Activated gamma-delta T cell (primary cell): ENCODE results near the gene NXPH4.

Experiments used
- DNase-seq: peaks from one replicate; lab custom pipeline; 2025; lab: John Stamatoyannopoulos, UW

Gene NXPH4

DNA sequence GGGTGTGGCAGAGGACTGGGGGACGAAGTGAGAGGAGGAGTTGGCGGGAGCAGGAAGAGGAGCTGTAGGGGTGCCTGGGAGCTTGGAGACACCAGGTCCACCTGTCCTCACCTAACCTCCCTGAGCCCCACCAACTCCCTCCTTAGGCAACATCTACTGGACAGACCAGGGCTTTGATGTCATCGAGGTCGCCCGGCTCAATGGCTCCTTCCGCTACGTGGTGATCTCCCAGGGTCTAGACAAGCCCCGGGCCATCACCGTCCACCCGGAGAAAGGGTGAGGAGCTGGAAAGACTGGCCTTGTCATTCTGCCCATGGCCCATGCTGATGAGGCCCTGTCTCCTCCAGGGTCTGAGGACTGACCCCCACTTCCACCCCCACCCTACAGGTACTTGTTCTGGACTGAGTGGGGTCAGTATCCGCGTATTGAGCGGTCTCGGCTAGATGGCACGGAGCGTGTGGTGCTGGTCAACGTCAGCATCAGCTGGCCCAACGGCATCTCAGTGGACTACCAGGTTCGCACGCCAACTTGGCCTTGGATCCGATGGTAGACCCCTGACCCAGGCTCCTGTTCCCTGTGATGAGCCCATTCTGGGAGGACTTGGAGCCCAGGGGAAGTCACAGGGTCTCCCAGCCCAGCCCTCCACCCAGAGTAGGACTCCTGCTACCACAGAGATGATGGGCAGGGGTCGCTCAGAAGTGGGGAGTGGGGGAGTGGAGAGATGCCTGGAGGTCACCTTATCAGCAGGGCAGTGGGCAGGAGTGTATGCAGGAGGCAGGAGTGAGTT, 32.5 kb upstream of the NXPH4 start:
- DNase-seq: no peak

DNA sequence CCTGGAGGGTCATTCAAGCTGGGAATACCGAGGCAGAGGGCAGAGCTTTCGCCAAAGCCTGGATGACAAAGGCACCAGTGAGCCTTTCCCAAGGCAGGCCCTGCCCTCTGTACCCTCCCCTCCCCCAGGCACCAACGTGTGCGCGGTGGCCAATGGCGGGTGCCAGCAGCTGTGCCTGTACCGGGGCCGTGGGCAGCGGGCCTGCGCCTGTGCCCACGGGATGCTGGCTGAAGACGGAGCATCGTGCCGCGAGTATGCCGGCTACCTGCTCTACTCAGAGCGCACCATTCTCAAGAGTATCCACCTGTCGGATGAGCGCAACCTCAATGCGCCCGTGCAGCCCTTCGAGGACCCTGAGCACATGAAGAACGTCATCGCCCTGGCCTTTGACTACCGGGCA, 31.2 kb upstream of the NXPH4 start:
- DNase-seq: no peak

DNA sequence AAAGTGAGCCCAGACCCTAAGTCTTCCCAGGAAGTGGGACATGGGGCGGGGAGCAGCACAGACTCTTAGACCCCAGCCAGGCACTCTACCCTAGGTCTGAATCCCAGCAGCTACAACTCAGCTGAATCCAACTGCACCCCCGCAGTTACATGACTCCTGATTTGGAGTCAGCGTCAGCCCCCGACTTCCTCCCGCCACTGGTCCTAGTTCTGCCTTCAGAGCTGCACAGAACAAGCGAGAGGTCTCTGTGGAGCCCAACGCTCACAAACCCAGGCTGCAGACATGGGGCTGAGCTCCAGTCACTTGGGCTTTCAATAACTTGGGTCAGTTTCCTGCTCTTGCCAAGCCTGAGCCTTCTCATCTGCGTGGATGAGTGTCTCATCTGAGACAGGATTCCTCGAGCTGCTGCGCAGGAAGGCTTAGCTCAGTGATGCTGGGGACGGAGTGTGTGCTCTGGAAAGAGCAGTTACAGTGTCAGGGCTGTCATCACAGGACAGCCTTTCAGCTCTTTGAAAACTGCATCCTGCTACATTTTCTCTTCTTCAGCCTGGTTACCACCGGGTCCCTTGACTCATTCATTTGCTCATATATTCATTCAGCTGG, 30.6 kb upstream of the NXPH4 start:
- no peak for DNase-seq

DNA sequence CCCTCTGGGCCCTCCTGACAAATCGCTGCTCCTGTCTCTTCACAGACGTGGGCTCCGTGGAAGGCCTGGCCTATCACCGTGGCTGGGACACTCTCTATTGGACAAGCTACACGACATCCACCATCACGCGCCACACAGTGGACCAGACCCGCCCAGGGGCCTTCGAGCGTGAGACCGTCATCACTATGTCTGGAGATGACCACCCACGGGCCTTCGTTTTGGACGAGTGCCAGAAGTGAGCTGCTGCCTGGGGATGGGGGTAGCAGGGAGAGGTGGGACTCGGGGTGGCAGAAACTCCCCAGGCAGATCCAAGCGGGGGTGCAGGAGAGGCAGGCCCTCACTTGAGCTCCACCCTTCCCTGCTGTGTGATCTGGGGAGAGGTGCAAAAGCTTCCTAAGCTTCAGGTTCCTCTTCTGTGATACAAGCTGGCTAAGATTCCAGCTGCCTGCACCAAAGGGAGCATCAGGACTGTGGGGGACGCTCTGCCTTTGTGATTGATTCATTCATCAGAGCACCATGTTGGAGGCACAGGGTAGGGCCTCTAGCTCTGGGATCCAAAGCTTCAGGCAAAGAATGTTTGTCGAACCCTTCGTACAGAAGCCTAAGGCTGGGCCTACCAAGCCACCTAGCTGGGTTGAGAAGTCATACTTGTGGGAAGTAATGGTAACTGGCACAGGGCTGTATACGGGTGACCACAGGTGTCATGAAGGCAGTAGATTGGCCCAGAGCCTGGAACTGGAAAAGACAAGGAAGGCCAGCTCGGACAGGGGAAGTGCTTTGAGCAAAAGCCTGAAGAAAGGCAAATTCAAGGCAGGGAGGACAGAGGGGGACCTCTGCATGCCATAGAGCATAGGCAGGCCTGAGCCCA, 29.1 kb upstream of the NXPH4 start:
- no peak for DNase-seq

DNA sequence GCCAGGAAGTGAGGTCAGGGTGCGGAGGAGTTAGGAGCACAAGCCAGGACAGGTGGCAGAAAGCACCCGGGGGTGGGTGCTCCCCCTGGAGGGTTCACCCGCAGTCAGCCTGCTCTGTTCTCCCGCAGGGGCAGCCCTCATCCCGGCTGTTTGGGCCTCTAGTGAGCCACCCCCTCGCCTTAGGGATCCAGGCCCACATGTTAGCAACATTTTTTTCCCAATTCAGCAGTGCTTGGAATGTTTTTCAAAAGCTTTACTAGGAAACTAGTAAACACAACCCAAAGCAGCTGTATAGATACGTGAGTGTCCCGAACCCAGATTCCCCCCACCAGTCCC, 28.5 kb upstream of the NXPH4 start:
- no peak for DNase-seq

DNA sequence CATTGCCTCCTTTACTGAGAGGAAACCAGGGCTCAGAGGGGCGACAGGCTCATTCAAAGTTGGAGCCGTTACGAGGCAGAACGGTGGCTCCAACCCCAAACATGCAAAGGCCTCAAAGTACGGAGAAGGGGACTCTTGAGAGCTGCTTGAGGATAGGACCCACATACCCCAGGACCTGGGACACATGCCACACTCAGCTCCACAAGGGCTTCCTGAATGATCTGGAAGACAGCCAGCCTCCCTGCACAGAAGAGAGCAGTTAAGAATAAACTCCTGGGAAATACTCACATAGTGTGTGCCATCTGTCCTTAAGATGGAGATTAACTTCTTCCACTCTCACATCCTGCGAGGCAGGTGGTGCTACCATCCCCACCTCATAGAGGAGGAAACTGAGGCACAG, 26.6 kb upstream of the NXPH4 start:
- DNase-seq: no peak

DNA sequence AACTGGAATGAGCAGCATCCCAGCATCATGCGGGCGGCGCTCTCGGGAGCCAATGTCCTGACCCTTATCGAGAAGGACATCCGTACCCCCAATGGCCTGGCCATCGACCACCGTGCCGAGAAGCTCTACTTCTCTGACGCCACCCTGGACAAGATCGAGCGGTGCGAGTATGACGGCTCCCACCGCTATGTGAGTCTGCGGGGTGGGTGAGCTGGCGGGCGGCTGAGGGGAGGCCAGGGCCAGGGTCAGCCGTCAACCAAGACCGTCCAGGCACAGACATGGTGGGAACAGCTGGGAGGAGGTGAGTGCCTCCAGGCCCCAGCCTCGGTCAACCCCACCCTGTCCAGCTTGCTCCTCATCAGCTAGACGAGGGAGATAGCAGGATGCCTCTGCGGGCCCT, 25.8 kb upstream of the NXPH4 start:
- no peak for DNase-seq

DNA sequence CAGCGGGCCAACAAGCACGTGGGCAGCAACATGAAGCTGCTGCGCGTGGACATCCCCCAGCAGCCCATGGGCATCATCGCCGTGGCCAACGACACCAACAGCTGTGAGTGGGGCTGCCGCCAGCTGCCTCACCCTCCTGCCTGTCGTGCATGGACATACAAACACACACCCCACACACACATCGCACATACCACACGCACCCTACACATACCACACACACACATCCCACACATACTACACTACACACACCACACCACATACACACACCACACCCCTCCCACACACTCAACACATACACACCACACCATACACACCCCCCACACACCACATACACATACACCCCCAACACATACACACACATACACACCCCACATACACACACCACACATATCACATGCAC, 25.2 kb upstream of the NXPH4 start:
- DNase-seq: no peak

DNA sequence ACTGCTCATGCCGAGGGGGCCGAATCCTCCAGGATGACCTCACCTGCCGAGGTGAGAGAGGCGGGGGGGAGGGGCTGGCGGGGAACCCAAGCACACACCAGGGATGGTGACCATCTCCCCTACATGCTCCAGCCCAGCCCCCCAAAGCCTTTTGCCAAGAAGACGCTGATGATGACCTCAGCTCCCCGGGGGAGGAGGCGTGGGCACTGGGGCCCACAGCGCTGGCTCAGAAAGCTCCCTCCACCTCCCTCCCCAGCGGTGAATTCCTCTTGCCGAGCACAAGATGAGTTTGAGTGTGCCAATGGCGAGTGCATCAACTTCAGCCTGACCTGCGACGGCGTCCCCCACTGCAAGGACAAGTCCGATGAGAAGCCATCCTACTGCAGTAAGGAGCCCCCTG, 23.7 kb upstream of the NXPH4 start:
- DNase-seq: no peak

DNA sequence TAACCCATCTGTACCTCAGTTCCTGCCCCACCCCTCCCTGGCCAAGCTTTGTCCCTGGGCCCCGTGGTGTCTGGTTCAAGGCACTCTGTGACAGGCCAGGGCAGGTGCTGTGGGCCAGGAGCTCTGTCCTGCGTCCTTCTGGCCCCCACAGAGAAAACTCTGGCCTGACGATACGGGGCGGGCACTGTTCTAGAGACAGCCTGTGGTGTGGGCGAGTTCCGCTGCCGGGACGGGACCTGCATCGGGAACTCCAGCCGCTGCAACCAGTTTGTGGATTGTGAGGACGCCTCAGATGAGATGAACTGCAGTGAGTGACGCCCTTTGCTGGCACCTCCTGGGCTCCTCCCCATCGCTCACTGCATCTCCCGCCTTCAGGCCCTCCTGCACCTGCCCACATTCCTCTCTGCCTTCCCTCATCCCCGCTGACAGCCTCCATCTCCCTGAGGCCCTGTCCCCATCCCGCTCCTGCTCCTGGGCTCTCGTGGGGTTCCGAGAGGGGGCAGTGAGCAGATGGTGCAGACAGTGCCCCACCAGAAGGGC, 22.8 kb upstream of the NXPH4 start:
- no peak for DNase-seq

DNA sequence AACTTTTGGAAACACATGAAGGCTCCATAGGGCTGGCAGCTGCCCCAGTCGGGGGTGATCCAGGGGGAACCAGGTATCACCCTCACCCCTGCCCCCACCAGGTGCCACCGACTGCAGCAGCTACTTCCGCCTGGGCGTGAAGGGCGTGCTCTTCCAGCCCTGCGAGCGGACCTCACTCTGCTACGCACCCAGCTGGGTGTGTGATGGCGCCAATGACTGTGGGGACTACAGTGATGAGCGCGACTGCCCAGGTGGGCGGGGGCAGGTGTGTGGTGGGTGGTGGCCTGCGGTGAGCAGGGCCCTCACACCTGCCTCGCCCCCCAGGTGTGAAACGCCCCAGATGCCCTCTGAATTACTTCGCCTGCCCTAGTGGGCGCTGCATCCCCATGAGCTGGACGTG, 22.3 kb upstream of the NXPH4 start:
- no peak for DNase-seq

DNA sequence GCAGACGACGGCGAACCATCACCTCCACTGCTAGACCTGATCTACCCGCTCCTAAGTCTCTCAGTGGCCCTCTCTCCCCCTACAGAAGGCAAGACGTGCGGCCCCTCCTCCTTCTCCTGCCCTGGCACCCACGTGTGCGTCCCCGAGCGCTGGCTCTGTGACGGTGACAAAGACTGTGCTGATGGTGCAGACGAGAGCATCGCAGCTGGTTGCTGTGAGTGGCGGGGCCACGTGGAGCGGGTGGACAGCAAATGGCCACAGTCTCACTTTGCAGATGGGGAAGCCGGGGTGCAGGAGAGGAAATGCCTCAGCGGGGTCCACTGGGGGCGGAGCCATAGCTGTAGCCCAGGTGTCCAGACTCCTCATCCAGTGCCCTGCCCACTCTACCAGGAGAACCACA, 21.4 kb upstream of the NXPH4 start:
- DNase-seq: no peak

DNA sequence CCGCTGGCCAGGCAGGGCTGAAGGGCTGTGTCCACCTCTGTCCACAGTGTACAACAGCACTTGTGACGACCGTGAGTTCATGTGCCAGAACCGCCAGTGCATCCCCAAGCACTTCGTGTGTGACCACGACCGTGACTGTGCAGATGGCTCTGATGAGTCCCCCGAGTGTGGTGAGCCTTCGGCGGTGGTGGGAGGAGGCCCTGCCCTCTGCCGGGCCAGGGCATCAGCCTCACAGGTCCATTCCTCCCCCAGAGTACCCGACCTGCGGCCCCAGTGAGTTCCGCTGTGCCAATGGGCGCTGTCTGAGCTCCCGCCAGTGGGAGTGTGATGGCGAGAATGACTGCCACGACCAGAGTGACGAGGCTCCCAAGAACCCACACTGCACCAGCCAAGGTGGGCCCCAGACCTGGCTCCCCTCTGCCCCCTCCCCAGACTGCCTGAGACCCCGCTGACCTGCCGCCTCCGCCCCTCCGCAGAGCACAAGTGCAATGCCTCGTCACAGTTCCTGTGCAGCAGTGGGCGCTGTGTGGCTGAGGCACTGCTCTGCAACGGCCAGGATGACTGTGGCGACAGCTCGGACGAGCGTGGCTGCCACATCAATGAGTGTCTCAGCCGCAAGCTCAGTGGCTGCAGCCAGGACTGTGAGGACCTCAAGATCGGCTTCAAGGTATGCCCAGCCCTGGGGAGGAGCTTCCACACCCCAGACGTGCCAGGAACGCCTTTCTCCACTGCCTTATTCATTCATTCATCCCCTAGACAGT, 20.8 kb upstream of the NXPH4 start:
- no peak for DNase-seq

DNA sequence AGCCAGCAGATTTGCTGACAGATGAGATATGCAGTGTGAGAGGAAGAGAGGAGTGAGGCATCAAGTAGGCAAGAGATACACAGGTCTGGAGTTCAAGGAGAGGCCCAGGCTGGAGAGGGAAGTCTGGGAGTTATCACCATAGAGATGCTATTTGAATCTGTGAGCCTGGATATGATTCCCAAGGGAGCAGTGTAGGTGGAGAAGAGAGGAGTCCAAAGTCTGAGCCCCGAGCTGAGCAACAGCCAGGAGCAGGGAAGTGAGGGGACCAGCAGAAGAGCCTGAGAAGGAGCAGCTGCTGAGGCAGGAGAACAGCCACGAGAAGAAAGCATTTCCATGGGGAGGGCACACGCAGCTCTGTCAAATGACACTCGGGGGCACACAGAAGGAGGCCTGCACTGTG, 20.2 kb upstream of the NXPH4 start:
- DNase-seq: no peak

DNA sequence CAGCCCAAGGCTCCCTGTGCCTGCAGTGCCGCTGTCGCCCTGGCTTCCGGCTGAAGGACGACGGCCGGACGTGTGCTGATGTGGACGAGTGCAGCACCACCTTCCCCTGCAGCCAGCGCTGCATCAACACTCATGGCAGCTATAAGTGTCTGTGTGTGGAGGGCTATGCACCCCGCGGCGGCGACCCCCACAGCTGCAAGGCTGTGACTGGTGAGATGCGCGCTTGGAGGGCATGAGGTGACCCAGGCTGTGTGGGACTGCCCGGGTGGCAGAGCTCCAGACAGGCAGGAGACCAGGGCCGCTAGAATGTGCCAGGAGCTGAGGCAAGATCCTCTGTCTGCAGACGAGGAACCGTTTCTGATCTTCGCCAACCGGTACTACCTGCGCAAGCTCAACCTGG, 19.6 kb upstream of the NXPH4 start:
- DNase-seq: no peak

DNA sequence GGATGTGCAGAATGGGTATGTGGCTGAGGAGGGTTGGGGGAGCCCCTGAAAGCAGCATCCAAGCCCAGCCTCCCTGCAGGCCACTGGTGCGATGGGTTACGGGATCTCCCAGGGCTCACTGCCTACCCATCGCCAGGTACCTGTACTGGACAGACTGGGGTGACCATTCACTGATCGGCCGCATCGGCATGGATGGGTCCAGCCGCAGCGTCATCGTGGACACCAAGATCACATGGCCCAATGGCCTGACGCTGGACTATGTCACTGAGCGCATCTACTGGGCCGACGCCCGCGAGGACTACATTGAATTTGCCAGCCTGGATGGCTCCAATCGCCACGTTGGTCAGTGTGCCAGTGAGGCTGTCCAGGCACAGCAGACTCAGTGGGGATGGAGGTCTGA, 18.3 kb upstream of the NXPH4 start:
- DNase-seq: no peak

DNA sequence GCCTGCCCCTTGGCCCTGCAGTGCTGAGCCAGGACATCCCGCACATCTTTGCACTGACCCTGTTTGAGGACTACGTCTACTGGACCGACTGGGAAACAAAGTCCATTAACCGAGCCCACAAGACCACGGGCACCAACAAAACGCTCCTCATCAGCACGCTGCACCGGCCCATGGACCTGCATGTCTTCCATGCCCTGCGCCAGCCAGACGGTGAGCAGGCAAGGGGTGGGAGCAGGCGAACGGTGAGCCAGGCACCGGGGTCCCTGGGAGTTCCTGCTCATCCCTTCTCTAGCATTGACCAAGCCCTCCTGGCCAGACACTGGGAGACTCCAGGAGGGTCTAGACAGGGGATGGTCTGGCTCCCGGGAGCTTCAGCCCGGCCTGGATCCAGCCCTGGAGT, 17.4 kb upstream of the NXPH4 start:
- DNase-seq: no peak

DNA sequence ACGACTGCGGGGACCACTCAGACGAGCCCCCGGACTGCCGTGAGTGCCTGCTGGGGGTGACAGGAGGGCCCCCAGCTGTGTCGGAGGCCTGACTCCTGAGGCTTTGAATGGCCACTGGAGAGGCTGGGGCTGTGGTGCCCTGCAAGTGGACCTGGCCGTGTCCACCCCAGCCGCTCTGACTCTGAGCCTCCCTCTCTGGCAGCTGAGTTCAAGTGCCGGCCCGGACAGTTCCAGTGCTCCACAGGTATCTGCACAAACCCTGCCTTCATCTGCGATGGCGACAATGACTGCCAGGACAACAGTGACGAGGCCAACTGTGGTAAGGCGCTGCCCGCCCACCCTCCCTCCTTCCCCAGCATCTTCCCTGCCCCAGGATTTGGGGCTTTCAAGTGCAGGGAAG, 16.1 kb upstream of the NXPH4 start:
- no peak for DNase-seq

DNA sequence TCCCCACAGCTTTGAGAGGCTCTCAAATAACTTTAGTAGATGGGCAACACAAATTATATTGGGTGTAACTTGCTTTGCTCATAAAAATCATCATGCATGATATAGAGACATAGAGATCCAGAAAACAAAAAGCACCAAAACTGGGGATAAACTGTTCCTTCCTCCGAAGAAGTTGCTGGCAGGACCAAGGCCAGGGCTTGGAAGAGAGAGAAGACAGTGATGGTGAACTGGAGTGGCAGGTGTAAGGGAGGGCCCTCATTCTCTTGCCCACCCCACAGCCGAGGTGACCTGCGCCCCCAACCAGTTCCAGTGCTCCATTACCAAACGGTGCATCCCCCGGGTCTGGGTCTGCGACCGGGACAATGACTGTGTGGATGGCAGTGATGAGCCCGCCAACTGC, 15.4 kb upstream of the NXPH4 start:
- no peak for DNase-seq

DNA sequence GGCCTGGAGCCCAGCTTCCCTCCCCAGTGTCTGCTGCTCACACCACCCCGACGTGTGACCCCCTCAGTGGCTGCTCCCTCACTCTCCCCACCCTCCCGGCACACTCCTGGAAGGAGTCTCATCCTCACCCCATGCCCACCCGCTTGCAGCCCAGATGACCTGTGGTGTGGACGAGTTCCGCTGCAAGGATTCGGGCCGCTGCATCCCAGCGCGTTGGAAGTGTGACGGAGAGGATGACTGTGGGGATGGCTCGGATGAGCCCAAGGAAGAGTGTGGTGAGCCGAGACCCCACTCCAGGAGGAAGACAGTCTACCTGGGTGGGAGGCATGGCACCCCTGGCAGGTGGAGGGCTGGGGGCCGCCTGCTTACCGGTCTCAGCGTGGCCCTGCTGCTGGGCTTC, 15.0 kb upstream of the NXPH4 start:
- no peak for DNase-seq

DNA sequence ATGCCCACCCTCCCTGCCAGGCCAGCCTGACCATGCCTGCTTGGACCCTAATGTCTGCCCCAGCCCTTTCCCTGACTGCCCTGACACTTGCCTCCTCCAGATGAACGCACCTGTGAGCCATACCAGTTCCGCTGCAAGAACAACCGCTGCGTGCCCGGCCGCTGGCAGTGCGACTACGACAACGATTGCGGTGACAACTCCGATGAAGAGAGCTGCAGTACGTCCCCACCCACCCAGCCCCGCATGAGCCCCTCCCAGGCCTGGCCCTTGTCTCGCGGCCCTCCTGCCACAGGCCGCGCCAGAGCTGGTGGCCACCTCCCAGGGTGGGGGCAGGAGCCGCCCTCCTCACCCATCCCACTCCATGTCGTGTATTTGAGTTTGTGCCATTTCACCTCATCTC, 14.3 kb upstream of the NXPH4 start:
- no peak for DNase-seq

DNA sequence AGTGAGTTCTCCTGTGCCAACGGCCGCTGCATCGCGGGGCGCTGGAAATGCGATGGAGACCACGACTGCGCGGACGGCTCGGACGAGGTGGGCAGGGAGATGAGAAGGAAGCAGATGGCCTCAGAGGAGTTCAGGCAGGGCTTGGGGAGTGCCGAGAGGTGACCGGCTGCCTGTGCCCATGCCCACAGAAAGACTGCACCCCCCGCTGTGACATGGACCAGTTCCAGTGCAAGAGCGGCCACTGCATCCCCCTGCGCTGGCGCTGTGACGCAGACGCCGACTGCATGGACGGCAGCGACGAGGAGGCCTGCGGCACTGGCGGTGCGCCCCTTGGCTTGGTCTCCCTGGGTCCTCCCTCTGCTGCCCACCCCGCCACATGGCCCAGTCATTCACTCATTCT, 13.4 kb upstream of the NXPH4 start:
- DNase-seq: no peak
